ENCODE results near the gene RPP14.

The RPP14 gene

DNA sequence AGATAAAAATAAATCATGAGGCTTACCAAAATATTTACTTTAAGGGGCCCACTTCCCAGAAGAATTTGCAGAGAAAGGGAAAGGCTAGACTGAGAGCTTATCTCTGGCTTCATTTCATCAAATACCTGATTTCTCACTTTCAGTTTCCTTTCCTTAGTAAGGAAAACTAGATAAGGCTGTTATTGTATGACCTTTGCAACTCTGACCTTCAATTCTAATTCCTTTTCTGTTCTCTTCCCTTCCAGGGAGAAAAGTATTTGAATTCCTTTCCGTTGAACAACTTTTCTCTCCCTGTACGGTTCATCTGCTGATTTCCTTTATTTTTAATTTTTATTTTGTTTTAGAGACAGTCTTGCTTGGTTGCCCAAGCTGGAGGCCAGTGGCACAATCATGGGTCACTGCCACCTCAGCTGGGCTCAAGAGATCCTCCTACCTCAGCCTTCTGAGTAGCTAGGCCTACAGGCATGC lies 19.5 kb downstream of the RPP14 start:
- no peak overlapping the region for H3K14ac ChIP-seq (ENCODE audit: low read length)
- DNase-seq (ENCODE audit: low spot score), result no peak
- no peak overlapping the region for H3K18ac ChIP-seq (ENCODE audit: low read length)
- no peaks in the 10 kb centered on the region for H3K9me3 ChIP-seq (replicated peaks in 1 of 2; ENCODE audit: control insufficient read depth in 2 of 2, insufficient read depth in 1 of 2, low read depth in 1 of 2, low read length in 2 of 2)
- WGBS, 2 donors (ENCODE audit: extremely low coverage in 2 of 2, insufficient read length in 2 of 2, insufficient replicate concordance in 1 of 2), result no CpG with 5 or more reads among the region's 2 CpGs
- no peak overlapping the region for H2BK120ac ChIP-seq (ENCODE audit: low read depth, low read length)
- H3K4me3 ChIP-seq (ENCODE audit: low read length in 2 of 2), result no peak overlapping the region
- no peak overlapping the region for H4K91ac ChIP-seq (ENCODE audit: low read depth, low read length, poor library complexity)
- no peaks in the 10 kb centered on the region for H3K79me1 ChIP-seq (ENCODE audit: low read depth, low read length)
- no peak overlapping the region for H2BK15ac ChIP-seq (ENCODE audit: low read length)
- no peaks in the 10 kb centered on the region for H3K27me3 ChIP-seq (ENCODE audit: control insufficient read depth in 3 of 3, insufficient read depth in 3 of 3, low read depth in 1 of 3, low read length in 3 of 3)
- H2BK12ac ChIP-seq (ENCODE audit: low read length), result no peak overlapping the region
- H3K4ac ChIP-seq (ENCODE audit: low read length), result no peak overlapping the region
- no peak overlapping the region for H4K8ac ChIP-seq (ENCODE audit: low read depth, low read length)
- H3K4me2 ChIP-seq (ENCODE audit: insufficient read depth, low read length, poor library complexity, severe bottlenecking), result no peak overlapping the region
- no peak overlapping the region for H3K23ac ChIP-seq (ENCODE audit: low read depth, low read length, poor library complexity)
- H2AFZ ChIP-seq (ENCODE audit: low read length), result no peak overlapping the region
- H3K36me3 ChIP-seq (replicated peaks in 1 of 2; ENCODE audit: control insufficient read depth in 2 of 2, insufficient read depth in 2 of 2, low read length in 2 of 2), result peaks cover 0 to 10% of the 10 kb centered on the region in 2 donors
- H2BK5ac ChIP-seq (ENCODE audit: low read length), result no peak overlapping the region
- H2AK5ac ChIP-seq (ENCODE audit: low read depth, low read length), result no peak overlapping the region
- H3K9ac ChIP-seq (ENCODE audit: low read depth, low read length, poor library complexity), result no peak overlapping the region
- H3K27ac ChIP-seq (replicated peaks; ENCODE audit: low read length), result no peak overlapping the region
- H3K4me1 ChIP-seq (ENCODE audit: control insufficient read depth in 2 of 2, insufficient read depth in 1 of 2, low read depth in 1 of 2, low read length in 2 of 2), result no peaks in the 10 kb centered on the region

DNA sequence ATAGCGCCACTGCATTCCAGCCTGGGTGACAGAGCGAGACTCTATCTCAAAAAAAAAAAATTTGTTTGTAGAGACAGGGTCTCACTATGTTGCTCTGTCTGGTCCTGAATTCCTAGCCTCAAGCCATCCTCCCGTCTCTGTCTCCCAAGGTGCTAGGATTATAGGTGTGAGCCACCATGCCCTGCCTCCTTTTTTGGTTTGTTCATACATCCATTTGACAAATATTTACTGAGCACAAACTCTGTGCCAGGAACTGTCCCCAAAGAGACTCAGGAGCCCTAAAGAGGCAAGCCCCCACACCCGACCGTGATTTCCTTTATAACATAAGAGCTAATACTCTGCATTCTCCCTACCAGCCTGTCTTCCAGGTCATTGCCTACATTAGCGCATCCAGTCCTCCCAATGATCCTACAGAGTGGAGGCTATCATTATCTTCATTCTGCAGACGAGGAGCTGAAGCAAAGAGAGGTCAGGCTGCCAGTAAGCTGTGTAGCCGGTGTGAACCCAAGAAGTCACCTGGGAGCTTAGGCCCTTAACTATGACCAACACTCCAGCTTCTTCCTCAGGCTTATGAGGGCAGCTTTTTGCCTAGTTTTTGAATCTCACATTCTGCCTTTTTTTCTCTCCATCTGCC lies 20.3 kb downstream of the RPP14 start:
- H4K8ac ChIP-seq (ENCODE audit: low read depth, low read length), result no peak overlapping the region
- H2BK5ac ChIP-seq (ENCODE audit: low read length), result no peak overlapping the region
- no peak overlapping the region for H2AFZ ChIP-seq (ENCODE audit: low read length)
- no peak overlapping the region for H3K23ac ChIP-seq (ENCODE audit: low read depth, low read length, poor library complexity)
- no peaks in the 10 kb centered on the region for H3K4me1 ChIP-seq (ENCODE audit: control insufficient read depth in 2 of 2, insufficient read depth in 1 of 2, low read depth in 1 of 2, low read length in 2 of 2)
- WGBS, 2 donors (ENCODE audit: extremely low coverage in 2 of 2, insufficient read length in 2 of 2, insufficient replicate concordance in 1 of 2), result no CpG with 5 or more reads among the region's 8 CpGs
- no peak overlapping the region for H3K4me3 ChIP-seq (ENCODE audit: low read length in 2 of 2)
- H2BK120ac ChIP-seq (ENCODE audit: low read depth, low read length), result no peak overlapping the region
- H2AK5ac ChIP-seq (ENCODE audit: low read depth, low read length), result no peak overlapping the region
- H3K14ac ChIP-seq (ENCODE audit: low read length), result no peak overlapping the region
- H3K18ac ChIP-seq (ENCODE audit: low read length), result no peak overlapping the region
- no peak overlapping the region for H3K4me2 ChIP-seq (ENCODE audit: insufficient read depth, low read length, poor library complexity, severe bottlenecking)
- H3K27me3 ChIP-seq (ENCODE audit: control insufficient read depth in 3 of 3, insufficient read depth in 3 of 3, low read depth in 1 of 3, low read length in 3 of 3), result no peaks in the 10 kb centered on the region
- no peaks in the 10 kb centered on the region for H3K79me1 ChIP-seq (ENCODE audit: low read depth, low read length)
- DNase-seq (ENCODE audit: low spot score), result no peak
- H3K9me3 ChIP-seq (replicated peaks in 1 of 2; ENCODE audit: control insufficient read depth in 2 of 2, insufficient read depth in 1 of 2, low read depth in 1 of 2, low read length in 2 of 2), result no peaks in the 10 kb centered on the region
- no peak overlapping the region for H2BK15ac ChIP-seq (ENCODE audit: low read length)
- peaks cover 0 to 2% of the 10 kb centered on the region in 2 donors for H3K36me3 ChIP-seq (replicated peaks in 1 of 2; ENCODE audit: control insufficient read depth in 2 of 2, insufficient read depth in 2 of 2, low read length in 2 of 2)
- no peak overlapping the region for H4K91ac ChIP-seq (ENCODE audit: low read depth, low read length, poor library complexity)
- no peak overlapping the region for H2BK12ac ChIP-seq (ENCODE audit: low read length)
- H3K27ac ChIP-seq (replicated peaks; ENCODE audit: low read length), result no peak overlapping the region
- H3K4ac ChIP-seq (ENCODE audit: low read length), result no peak overlapping the region
- H3K9ac ChIP-seq (ENCODE audit: low read depth, low read length, poor library complexity), result no peak overlapping the region

DNA sequence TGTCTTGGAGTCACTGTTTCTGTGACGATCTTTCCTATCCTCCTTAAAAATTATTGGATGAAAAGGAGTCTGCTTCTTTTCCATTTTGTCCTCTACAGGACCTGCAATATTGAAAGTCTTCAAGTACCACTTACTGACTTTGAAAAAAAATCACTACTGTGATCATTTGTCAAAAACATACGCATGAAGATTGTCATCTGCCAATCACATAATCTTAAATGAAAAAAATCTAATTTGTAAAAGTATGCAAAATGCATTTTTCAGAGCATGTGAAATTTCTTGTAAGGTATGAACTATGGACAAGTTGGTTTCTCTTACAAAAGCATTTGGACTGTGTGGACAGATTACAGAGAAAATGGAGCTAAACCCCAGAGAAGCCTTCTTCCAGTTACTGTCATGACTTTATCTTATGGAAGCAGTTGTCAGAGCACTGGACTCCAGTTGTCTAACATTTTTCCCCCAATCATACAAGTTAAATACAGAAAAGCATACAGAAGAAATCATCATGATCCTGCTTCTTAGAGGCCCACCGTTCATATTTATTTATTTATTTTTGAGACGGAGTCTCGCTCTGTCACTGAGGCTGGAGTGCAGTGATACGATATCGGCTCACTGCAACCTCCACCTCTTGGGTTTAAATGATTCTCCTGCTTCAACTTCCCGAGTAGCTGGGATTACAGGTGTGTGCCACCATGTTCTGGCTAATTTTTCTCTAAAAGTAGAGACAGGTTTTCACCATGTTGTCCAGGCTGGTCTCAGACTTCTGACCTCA lies 23.3 kb downstream of the RPP14 start:
- no peak overlapping the region for H3K4ac ChIP-seq (ENCODE audit: low read length)
- no peak overlapping the region for H3K27ac ChIP-seq (replicated peaks; ENCODE audit: low read length)
- H2BK15ac ChIP-seq (ENCODE audit: low read length), result no peak overlapping the region
- H3K14ac ChIP-seq (ENCODE audit: low read length), result no peak overlapping the region
- no peak overlapping the region for H3K9ac ChIP-seq (ENCODE audit: low read depth, low read length, poor library complexity)
- H3K9me3 ChIP-seq (replicated peaks in 1 of 2; ENCODE audit: control insufficient read depth in 2 of 2, insufficient read depth in 1 of 2, low read depth in 1 of 2, low read length in 2 of 2), result no peaks in the 10 kb centered on the region
- no peak overlapping the region for H2BK120ac ChIP-seq (ENCODE audit: low read depth, low read length)
- no peak overlapping the region for H3K4me3 ChIP-seq (ENCODE audit: low read length in 2 of 2)
- H4K91ac ChIP-seq (ENCODE audit: low read depth, low read length, poor library complexity), result no peak overlapping the region
- peaks cover 2 to 4% of the 10 kb centered on the region in 2 donors for H3K4me1 ChIP-seq (ENCODE audit: control insufficient read depth in 2 of 2, insufficient read depth in 1 of 2, low read depth in 1 of 2, low read length in 2 of 2)
- no CpG with 5 or more reads among the region's 8 CpGs for WGBS, 2 donors (ENCODE audit: extremely low coverage in 2 of 2, insufficient read length in 2 of 2, insufficient replicate concordance in 1 of 2)
- H2AFZ ChIP-seq (ENCODE audit: low read length), result no peak overlapping the region
- H3K36me3 ChIP-seq (replicated peaks in 1 of 2; ENCODE audit: control insufficient read depth in 2 of 2, insufficient read depth in 2 of 2, low read length in 2 of 2), result no peaks in the 10 kb centered on the region
- H2BK5ac ChIP-seq (ENCODE audit: low read length), result no peak overlapping the region
- no peak overlapping the region for H3K4me2 ChIP-seq (ENCODE audit: insufficient read depth, low read length, poor library complexity, severe bottlenecking)
- no peak overlapping the region for H3K23ac ChIP-seq (ENCODE audit: low read depth, low read length, poor library complexity)
- no peak overlapping the region for H2AK5ac ChIP-seq (ENCODE audit: low read depth, low read length)
- H4K8ac ChIP-seq (ENCODE audit: low read depth, low read length), result no peak overlapping the region
- no peak for DNase-seq (ENCODE audit: low spot score)
- peaks cover 3% of the 10 kb centered on the region for H3K79me1 ChIP-seq (ENCODE audit: low read depth, low read length)
- H3K18ac ChIP-seq (ENCODE audit: low read length), result no peak overlapping the region
- no peak overlapping the region for H2BK12ac ChIP-seq (ENCODE audit: low read length)
- H3K27me3 ChIP-seq (ENCODE audit: control insufficient read depth in 3 of 3, insufficient read depth in 3 of 3, low read depth in 1 of 3, low read length in 3 of 3), result peaks cover 0 to 2% (median 0%) of the 10 kb centered on the region in 3 experiments

DNA sequence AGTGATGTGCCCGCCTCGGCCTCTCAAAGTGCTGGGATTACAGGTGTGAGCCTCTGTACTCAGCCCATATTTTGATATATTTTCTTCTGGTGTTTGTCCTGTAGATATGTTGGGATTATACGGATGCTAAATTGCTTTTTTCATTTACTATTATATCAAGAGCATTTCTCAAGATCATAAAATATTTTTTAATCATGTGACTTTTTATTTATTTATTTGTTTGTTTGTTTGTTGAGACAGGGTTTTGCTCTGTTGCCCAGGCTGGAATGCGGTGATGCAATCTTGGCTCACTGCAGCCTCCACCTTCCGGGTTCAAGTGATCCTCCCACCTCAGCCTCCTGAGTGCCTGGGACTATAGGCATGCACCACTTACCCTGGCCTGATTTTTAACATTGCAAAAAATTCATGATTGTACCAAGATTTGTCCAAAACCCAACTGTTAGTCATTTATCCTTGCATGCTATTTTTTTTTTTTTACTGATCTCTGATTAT lies 23.9 kb downstream of the RPP14 start:
- no peak overlapping the region for H3K4me3 ChIP-seq (ENCODE audit: low read length in 2 of 2)
- H4K91ac ChIP-seq (ENCODE audit: low read depth, low read length, poor library complexity), result no peak overlapping the region
- no peaks in the 10 kb centered on the region for H3K9me3 ChIP-seq (replicated peaks in 1 of 2; ENCODE audit: control insufficient read depth in 2 of 2, insufficient read depth in 1 of 2, low read depth in 1 of 2, low read length in 2 of 2)
- no peak overlapping the region for H3K4ac ChIP-seq (ENCODE audit: low read length)
- H3K23ac ChIP-seq (ENCODE audit: low read depth, low read length, poor library complexity), result no peak overlapping the region
- DNase-seq (ENCODE audit: low spot score), result no peak
- no peak overlapping the region for H3K4me2 ChIP-seq (ENCODE audit: insufficient read depth, low read length, poor library complexity, severe bottlenecking)
- peaks cover 2 to 4% of the 10 kb centered on the region in 2 donors for H3K4me1 ChIP-seq (ENCODE audit: control insufficient read depth in 2 of 2, insufficient read depth in 1 of 2, low read depth in 1 of 2, low read length in 2 of 2)
- no peak overlapping the region for H3K9ac ChIP-seq (ENCODE audit: low read depth, low read length, poor library complexity)
- H3K36me3 ChIP-seq (replicated peaks in 1 of 2; ENCODE audit: control insufficient read depth in 2 of 2, insufficient read depth in 2 of 2, low read length in 2 of 2), result no peaks in the 10 kb centered on the region
- H3K14ac ChIP-seq (ENCODE audit: low read length), result no peak overlapping the region
- H2AFZ ChIP-seq (ENCODE audit: low read length), result no peak overlapping the region
- H2BK5ac ChIP-seq (ENCODE audit: low read length), result no peak overlapping the region
- no peak overlapping the region for H2AK5ac ChIP-seq (ENCODE audit: low read depth, low read length)
- no peak overlapping the region for H3K18ac ChIP-seq (ENCODE audit: low read length)
- no peak overlapping the region for H3K27ac ChIP-seq (replicated peaks; ENCODE audit: low read length)
- no peak overlapping the region for H4K8ac ChIP-seq (ENCODE audit: low read depth, low read length)
- no peak overlapping the region for H2BK120ac ChIP-seq (ENCODE audit: low read depth, low read length)
- H3K79me1 ChIP-seq (ENCODE audit: low read depth, low read length), result peaks cover 3% of the 10 kb centered on the region
- H2BK12ac ChIP-seq (ENCODE audit: low read length), result no peak overlapping the region
- no CpG with 5 or more reads among the region's 5 CpGs for WGBS, 2 donors (ENCODE audit: extremely low coverage in 2 of 2, insufficient read length in 2 of 2, insufficient replicate concordance in 1 of 2)
- H2BK15ac ChIP-seq (ENCODE audit: low read length), result no peak overlapping the region
- peaks cover 0 to 2% (median 0%) of the 10 kb centered on the region in 3 experiments for H3K27me3 ChIP-seq (ENCODE audit: control insufficient read depth in 3 of 3, insufficient read depth in 3 of 3, low read depth in 1 of 3, low read length in 3 of 3)
